ENCODE data around the gene TSPAN18. TPM values are rescaled to one million over a fixed set of nuclear protein-coding genes. Genes with fewer than 3 reads are reported as not detected.

Gene TSPAN18
- total RNA-seq, 4 donors from 2014 or later = 2.6 to 28.9 (median 4.9) TPM

DNA sequence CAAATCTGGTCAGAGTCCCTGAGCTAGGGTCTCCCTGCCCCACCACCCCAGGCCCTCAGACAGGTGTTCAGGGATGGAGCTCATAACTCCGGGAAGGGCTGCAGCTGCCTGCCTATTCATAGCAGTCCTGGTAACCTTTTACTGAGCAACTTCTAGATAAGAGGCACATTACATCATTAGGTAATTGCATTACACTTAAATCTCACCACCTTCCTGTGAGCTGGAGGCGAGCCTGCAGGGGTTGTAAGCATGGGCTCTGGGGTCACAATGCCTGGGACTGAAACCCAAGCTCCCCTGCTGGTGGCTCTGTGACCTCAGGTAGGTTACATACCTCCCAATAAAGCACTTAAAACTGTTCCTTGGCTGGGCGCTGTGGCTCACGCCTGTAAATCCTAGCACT lies 201.4 kb downstream of the TSPAN18 start:
- no peak for DNase-seq
- no peak overlapping the region for H3K27ac ChIP-seq
- in situ Hi-C loops (cut with MboI; ENCODE audit: low pct_ligation_motif_present in 1 of 4, low pct_unique_long_range_greater_than_20kb in 1 of 4, low sequenced_read_pairs in 3 of 4) (loop anchor here in 3 of 4 donors (5.0 to 25.0 kb wide), 3 partner anchors 174 to 409 kb away; no protein-coding TSS in a partner anchor), intact Hi-C loops (cut with DNase I; ENCODE audit: low total_unique reads) (no loop called here)
- H3K36me3 ChIP-seq = no peaks in the 10 kb centered on the region
- no peak overlapping the region for H3K4me3 ChIP-seq
- H3K27me3 ChIP-seq = no peaks in the 10 kb centered on the region
- TF ChIP-seq EP300 (IDR thresholded peaks at IDR 0.05; ENCODE audit: low read depth) (no peak), POLR2A (IDR thresholded peaks at IDR 0.05) (no peak)
- TF ChIP-seq, protein P1, sequence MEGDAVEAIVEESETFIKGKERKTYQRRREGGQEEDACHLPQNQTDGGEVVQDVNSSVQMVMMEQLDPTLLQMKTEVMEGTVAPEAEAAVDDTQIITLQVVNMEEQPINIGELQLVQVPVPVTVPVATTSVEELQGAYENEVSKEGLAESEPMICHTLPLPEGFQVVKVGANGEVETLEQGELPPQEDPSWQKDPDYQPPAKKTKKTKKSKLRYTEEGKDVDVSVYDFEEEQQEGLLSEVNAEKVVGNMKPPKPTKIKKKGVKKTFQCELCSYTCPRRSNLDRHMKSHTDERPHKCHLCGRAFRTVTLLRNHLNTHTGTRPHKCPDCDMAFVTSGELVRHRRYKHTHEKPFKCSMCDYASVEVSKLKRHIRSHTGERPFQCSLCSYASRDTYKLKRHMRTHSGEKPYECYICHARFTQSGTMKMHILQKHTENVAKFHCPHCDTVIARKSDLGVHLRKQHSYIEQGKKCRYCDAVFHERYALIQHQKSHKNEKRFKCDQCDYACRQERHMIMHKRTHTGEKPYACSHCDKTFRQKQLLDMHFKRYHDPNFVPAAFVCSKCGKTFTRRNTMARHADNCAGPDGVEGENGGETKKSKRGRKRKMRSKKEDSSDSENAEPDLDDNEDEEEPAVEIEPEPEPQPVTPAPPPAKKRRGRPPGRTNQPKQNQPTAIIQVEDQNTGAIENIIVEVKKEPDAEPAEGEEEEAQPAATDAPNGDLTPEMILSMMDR (IDR thresholded peaks at IDR 0.05) = no peak
- no peaks in the 10 kb centered on the region for H3K4me1 ChIP-seq
- no peaks in the 10 kb centered on the region for H3K9me3 ChIP-seq
- WGBS, 2 donors (ENCODE audit: low coverage in 1 of 2) = 56% methylated on average over 4 of the region's 4 CpGs; no CpG with 5 or more reads in 1 of the 2 donors

DNA sequence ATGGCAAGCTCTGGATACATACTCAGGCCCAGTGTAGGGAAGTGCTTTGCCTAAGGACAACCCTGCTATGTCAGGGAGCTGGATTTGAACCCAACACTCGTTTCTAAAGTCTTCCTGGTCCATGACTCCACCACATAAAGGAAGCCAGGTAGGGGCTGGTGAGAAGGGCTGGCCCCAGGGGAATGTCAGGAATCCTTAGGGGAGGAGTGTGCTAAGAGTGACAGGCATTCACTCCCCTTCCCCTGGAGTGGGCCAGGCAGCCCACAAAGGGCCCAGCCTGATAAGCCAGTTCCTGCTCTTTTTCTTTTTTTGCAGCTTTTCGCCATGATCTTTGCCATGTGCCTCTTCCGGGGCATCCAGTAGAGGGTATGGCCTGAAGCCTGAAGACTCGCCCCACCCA lies 202.1 kb downstream of the TSPAN18 start:
- 66% methylated on average over 4 of the region's 4 CpGs; no CpG with 5 or more reads in 1 of the 2 donors for WGBS, 2 donors (ENCODE audit: low coverage in 1 of 2)
- intact Hi-C loops (cut with DNase I; ENCODE audit: low total_unique reads) = no loop called here
- Histone ChIP-seq H3K27ac (no peak overlapping the region), H3K4me1 (no peaks in the 10 kb centered on the region), H3K36me3 (no peaks in the 10 kb centered on the region), H3K9me3 (no peaks in the 10 kb centered on the region), H3K4me3 (no peak overlapping the region), H3K27me3 (no peaks in the 10 kb centered on the region)
- no peak for DNase-seq
- TF ChIP-seq POLR2AphosphoS5 (IDR thresholded peaks at IDR 0.05) (no peak), POLR2A (IDR thresholded peaks at IDR 0.05) (no peak), EP300 (IDR thresholded peaks at IDR 0.05; ENCODE audit: low read depth) (no peak)
- TF ChIP-seq, protein P1 (IDR thresholded peaks at IDR 0.05) = no peak
- in situ Hi-C loops (cut with MboI; ENCODE audit: low pct_ligation_motif_present in 1 of 4, low pct_unique_long_range_greater_than_20kb in 1 of 4, low sequenced_read_pairs in 3 of 4) = loop anchor here in 3 of 4 donors (5.0 to 25.0 kb wide), 3 partner anchors 173 to 408 kb away; no protein-coding TSS in a partner anchor

DNA sequence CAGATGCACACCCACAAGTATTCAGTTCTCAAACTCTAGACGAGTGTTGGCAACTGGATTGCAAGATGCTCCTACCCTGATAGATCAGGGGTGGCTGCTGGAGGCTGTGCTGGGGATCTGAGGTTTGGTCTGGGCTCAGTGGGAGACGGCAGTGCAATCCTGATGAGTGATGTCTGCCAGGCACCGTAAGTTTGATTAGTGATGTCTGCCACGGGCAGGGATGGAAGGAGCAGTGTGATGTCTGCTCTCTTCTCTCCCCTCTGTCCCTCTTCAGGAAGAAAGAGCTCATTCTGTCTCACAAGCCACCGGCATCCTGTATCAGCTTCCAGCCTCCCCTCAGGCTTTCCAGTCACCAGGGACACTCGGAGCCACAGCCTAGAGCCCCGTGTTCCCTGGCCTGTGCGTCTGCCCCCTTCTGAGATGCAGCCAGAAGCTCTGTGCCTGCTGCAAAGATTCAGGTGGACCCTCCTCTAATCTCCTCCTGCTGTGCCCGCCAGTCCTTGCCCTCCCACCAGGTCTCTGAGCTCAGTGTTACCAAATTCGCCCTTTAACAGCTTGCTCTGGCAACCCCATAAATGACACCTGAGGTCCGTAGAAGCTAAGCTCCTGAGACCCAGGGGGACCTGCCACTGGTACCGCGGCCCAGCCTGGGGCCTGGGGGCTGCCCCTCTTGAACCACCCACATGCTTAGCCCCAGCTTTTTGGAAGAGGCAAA lies 204.0 kb downstream of the TSPAN18 start:
- no peak for DNase-seq
- no peaks in the 10 kb centered on the region for H3K27me3 ChIP-seq
- H3K9me3 ChIP-seq = no peaks in the 10 kb centered on the region
- H3K4me3 ChIP-seq = no peak overlapping the region
- peak in 1 of 3 donors; percentile 6 for TF ChIP-seq POLR2AphosphoS5 (IDR thresholded peaks at IDR 0.05)
- no peak for TF ChIP-seq POLR2A (IDR thresholded peaks at IDR 0.05)
- no peak for TF ChIP-seq EP300 (IDR thresholded peaks at IDR 0.05; ENCODE audit: low read depth)
- TF ChIP-seq, protein P1 (IDR thresholded peaks at IDR 0.05) = no peak
- H3K27ac ChIP-seq = no peak overlapping the region
- intact Hi-C loops (cut with DNase I; ENCODE audit: low total_unique reads) = no loop called here
- H3K4me1 ChIP-seq = no peaks in the 10 kb centered on the region
- 69% methylated on average over 13 of the region's 13 CpGs; no CpG with 5 or more reads in 1 of the 2 donors for WGBS, 2 donors (ENCODE audit: low coverage in 1 of 2)
- no peaks in the 10 kb centered on the region for H3K36me3 ChIP-seq
- in situ Hi-C loops (cut with MboI; ENCODE audit: low pct_ligation_motif_present in 1 of 4, low pct_unique_long_range_greater_than_20kb in 1 of 4, low sequenced_read_pairs in 3 of 4) = loop anchor here in 3 of 4 donors (10.0 to 25.0 kb wide), 2 partner anchors 394 to 407 kb away; no protein-coding TSS in a partner anchor

DNA sequence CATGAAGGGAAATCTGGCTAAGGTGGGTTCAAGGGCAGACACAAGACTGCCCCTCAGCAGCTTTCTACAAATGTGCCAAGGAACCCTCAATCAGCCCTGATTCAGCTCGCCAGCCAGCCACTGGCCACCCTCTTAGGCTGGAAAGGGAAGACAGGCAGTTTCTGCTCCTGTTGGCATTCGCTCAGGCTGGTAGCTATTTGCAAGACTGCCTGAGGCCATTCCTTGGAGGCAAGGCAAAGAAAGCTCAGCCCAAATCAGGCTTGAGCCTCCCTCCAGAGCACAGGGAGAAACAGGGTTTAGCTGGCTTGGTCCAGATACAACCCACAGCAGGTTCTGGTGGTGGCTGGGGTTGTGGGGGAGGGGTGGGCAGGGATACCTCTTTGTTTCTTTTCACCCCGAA lies 204.7 kb downstream of the TSPAN18 start:
- Histone ChIP-seq H3K4me1 (no peaks in the 10 kb centered on the region), H3K27ac (no peak overlapping the region), H3K36me3 (no peaks in the 10 kb centered on the region), H3K27me3 (no peaks in the 10 kb centered on the region), H3K9me3 (no peaks in the 10 kb centered on the region), H3K4me3 (no peak overlapping the region)
- intact Hi-C loops (cut with DNase I; ENCODE audit: low total_unique reads) (no loop called here), in situ Hi-C loops (cut with MboI; ENCODE audit: low pct_ligation_motif_present in 1 of 4, low pct_unique_long_range_greater_than_20kb in 1 of 4, low sequenced_read_pairs in 3 of 4) (loop anchor here in 3 of 4 donors (10.0 to 25.0 kb wide), 2 partner anchors 393 to 406 kb away; no protein-coding TSS in a partner anchor)
- no peak for DNase-seq
- no peak for TF ChIP-seq EP300 (IDR thresholded peaks at IDR 0.05; ENCODE audit: low read depth)
- TF ChIP-seq POLR2A (IDR thresholded peaks at IDR 0.05) = no peak
- no peak for TF ChIP-seq POLR2AphosphoS5 (IDR thresholded peaks at IDR 0.05)
- TF ChIP-seq, protein P1 (IDR thresholded peaks at IDR 0.05) = no peak
- 80 to 84% methylated on average over 1 to 3 of the region's 3 CpGs for WGBS, 2 donors (ENCODE audit: low coverage in 1 of 2)

Data from transverse colon (tissue), 4 donors.